ENCODE data around the gene EP400.

EP400 gene

GRCh38 chr12:132052196-132052932 is 102.6 kb downstream of the EP400 start:
- DNase-seq: no peak

- DNase-seq: no peak
These were observed 103.9 kb downstream of the EP400 start for GRCh38 chr12:132053338-132054330.

- no peak for DNase-seq
These were observed 105.2 kb downstream of the EP400 start for GRCh38 chr12:132054983-132055382.

- DNase-seq: no peak
These were observed 105.9 kb downstream of the EP400 start for GRCh38 chr12:132055535-132056096.

- no peak for DNase-seq
These were observed 106.6 kb downstream of the EP400 start for GRCh38 chr12:132056320-132056719.

GRCh38 chr12:132056951-132057350 is 107.2 kb downstream of the EP400 start:
- DNase-seq: no peak

GRCh38 chr12:132057691-132058090 is 107.9 kb downstream of the EP400 start:
- DNase-seq: no peak

- DNase-seq: no peak
These were observed 111.5 kb downstream of the EP400 start for GRCh38 chr12:132061197-132061596.

- DNase-seq: no peak
These were observed 112.1 kb downstream of the EP400 start for GRCh38 chr12:132061641-132062430.

- no peak for DNase-seq
These were observed 112.7 kb downstream of the EP400 start for GRCh38 chr12:132062481-132062880.

- DNase-seq: no peak
These were observed 113.7 kb downstream of the EP400 start for GRCh38 chr12:132063491-132063890.

- no peak for DNase-seq
These were observed 114.9 kb downstream of the EP400 start for GRCh38 chr12:132064631-132065030.

GRCh38 chr12:132065203-132065602 is 115.5 kb downstream of the EP400 start:
- DNase-seq: no peak

GRCh38 chr12:132065609-132066344 is 116.0 kb downstream of the EP400 start:
- no peak for DNase-seq

GRCh38 chr12:132066345-132066685 is 116.6 kb downstream of the EP400 start:
- no peak for DNase-seq

- DNase-seq: no peak
These were observed 117.0 kb downstream of the EP400 start for GRCh38 chr12:132066749-132067148.

GRCh38 chr12:132067182-132067581 is 117.4 kb downstream of the EP400 start:
- DNase-seq: no peak

- DNase-seq: no peak
These were observed 118.5 kb downstream of the EP400 start for GRCh38 chr12:132068250-132068649.

GRCh38 chr12:132069336-132069985 is 119.7 kb downstream of the EP400 start:
- no peak for DNase-seq

- DNase-seq: no peak
These were observed 120.6 kb downstream of the EP400 start for GRCh38 chr12:132070298-132070697.

- no peak for DNase-seq
These were observed 121.5 kb downstream of the EP400 start for GRCh38 chr12:132071040-132071810.
